ENCODE data around the gene NEDD4L.
"Not testable (repeated sequence)": the region's sequence is repeated elsewhere in the genome, so short reads cannot be mapped to it uniquely, and the experiment has no call there.

NEDD4L gene

GRCh38 chr18:58247363-58247834 is 203.4 kb downstream of the NEDD4L start:
- DNase-seq = no peak

- no peak for DNase-seq
Measured at GRCh38 chr18:58249712-58250111, 205.7 kb downstream of the NEDD4L start.

- DNase-seq = no peak
Measured at GRCh38 chr18:58251416-58251815, 207.4 kb downstream of the NEDD4L start.

- DNase-seq = no peak
Measured at GRCh38 chr18:58252166-58252565, 208.1 kb downstream of the NEDD4L start.

- DNase-seq = no peak
Measured at GRCh38 chr18:58253318-58253717, 209.3 kb downstream of the NEDD4L start.

- no peak for DNase-seq
Measured at GRCh38 chr18:58253871-58254270, 209.8 kb downstream of the NEDD4L start.

GRCh38 chr18:58254873-58255511 is 211.0 kb downstream of the NEDD4L start:
- DNase-seq = no peak

- no peak for DNase-seq
Measured at GRCh38 chr18:58255701-58256311, 211.8 kb downstream of the NEDD4L start.

GRCh38 chr18:58256316-58257080 is 212.5 kb downstream of the NEDD4L start:
- DNase-seq = no peak

GRCh38 chr18:58257461-58257860 is 213.4 kb downstream of the NEDD4L start:
- no peak for DNase-seq

- no peak for DNase-seq
Measured at GRCh38 chr18:58258692-58259342, 214.8 kb downstream of the NEDD4L start.

GRCh38 chr18:58263055-58263957 is 219.3 kb downstream of the NEDD4L start:
- peak; percentile 10 to 22 for DNase-seq

GRCh38 chr18:58264075-58264474 is 220.0 kb downstream of the NEDD4L start:
- no peak for DNase-seq

- no peak for DNase-seq
Measured at GRCh38 chr18:58264840-58265239, 220.8 kb downstream of the NEDD4L start.

- not testable (repeated sequence) for DNase-seq
Measured at GRCh38 chr18:58265489-58265888, 221.5 kb downstream of the NEDD4L start.

- no peak for DNase-seq
Measured at GRCh38 chr18:58266291-58266690, 222.3 kb downstream of the NEDD4L start.

GRCh38 chr18:58267493-58267892 is 223.5 kb downstream of the NEDD4L start:
- DNase-seq = peak; percentile 16 to 41

GRCh38 chr18:58268849-58269248 is 224.8 kb downstream of the NEDD4L start:
- DNase-seq = no peak

- DNase-seq = no peak
Measured at GRCh38 chr18:58269931-58270330, 225.9 kb downstream of the NEDD4L start.

GRCh38 chr18:58270396-58270795 is 226.4 kb downstream of the NEDD4L start:
- DNase-seq = no peak

- no peak for DNase-seq
Measured at GRCh38 chr18:58271770-58272169, 227.7 kb downstream of the NEDD4L start.

- no peak for DNase-seq
Measured at GRCh38 chr18:58272209-58272608, 228.2 kb downstream of the NEDD4L start.
